ENCODE data around the gene CCHCR1.

Gene CCHCR1

GRCh38 chr6:31158863-31159855 lies 1.6 kb upstream of the CCHCR1 start:
- no peaks in the 10 kb centered on the region for H4K20me1 ChIP-seq (ENCODE audit: insufficient read depth, low read length)
- no peaks in the 10 kb centered on the region for H3K27me3 ChIP-seq (ENCODE audit: low read depth, low read length)
- peak overlapping the region; percentile 98 for H3K4me2 ChIP-seq (ENCODE audit: low read length)
- peaks cover 34% of the 10 kb centered on the region for H3K36me3 ChIP-seq (replicated peaks; ENCODE audit: low read depth, low read length)
- no peaks in the 10 kb centered on the region for H3K9me3 ChIP-seq (ENCODE audit: insufficient read depth, low read length)
- peak overlapping the region; percentile 20; the same call in 1 of the 2 replicates for H2AFZ ChIP-seq (ENCODE audit: low read depth, low read length)
- H3K4me1 ChIP-seq (ENCODE audit: low read length) = peaks cover 41% of the 10 kb centered on the region
- H3K27ac ChIP-seq (ENCODE audit: low read length) = peak overlapping the region; percentile 77
- TF ChIP-seq CTCF (IDR thresholded peaks at IDR 0.05; ENCODE audit: low read depth, low read length) = peak; percentile 19; the same call in 1 of the 2 replicates
- TF ChIP-seq EZH2phosphoT487 (IDR thresholded peaks at IDR 0.05; ENCODE audit: low read depth) = no peak
- peak overlapping the region; percentile 84 for H3K9ac ChIP-seq (ENCODE audit: low read length)
- peak overlapping the region; percentile 94 for H3K4me3 ChIP-seq (ENCODE audit: low read length)
- peaks cover 69% of the 10 kb centered on the region for H3K79me2 ChIP-seq (ENCODE audit: low read length)

DNA sequence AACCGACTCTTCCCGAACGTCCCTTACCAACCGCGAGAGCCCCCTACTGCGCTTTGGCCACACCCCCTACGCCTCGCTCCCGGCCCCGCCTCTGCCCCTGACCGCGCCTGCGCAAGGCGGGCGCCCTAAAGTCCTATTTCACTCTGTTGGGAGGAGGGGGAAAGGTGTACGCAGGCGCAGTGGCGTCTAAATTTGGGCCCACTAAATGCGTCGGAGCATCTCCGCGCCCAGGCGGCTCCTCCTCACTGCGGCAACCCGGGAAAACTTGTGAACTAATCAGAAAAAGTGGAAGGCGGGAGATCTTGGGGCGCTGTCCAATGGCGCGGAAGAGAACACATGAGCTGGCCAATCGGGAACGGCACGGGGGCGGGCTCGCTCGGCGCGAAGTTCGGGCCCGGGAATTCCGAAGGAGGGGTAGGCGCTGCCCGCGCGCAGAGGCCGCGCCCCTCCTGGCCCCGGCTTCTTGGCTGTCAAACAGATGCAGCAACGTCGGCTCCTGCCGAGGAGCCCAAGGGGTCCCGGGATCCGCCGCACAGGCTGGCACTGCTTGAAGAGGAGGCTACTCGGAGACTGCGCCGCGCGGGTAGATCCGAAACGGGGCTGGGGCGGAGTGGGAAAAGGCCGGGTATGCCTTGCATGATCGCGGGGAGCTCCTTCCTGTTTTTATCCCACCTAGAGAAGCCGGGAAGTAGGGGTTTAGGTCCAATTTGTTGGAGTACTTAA lies 699 bp upstream of the CCHCR1 start, which contains the start of gene TCF19:
Gene TCF19, plus strand, starts transcription at position 450 of the 723 bp plus-strand sequence. CDS start 881 bp downstream, outside the sequence.
- Histone ChIP-seq H3K4me1 (ENCODE audit: low read length) (peaks cover 32% of the 10 kb centered on the region), H3K4me3 (ENCODE audit: low read length) (peak within 1 kb of the TSS; percentile 94), H3K9ac (ENCODE audit: low read length) (peak within 1 kb of the TSS; percentile 93), H3K79me2 (ENCODE audit: low read length) (peaks cover 60% of the 10 kb centered on the region), H4K20me1 (ENCODE audit: insufficient read depth, low read length) (no peaks in the 10 kb centered on the region), H3K9me3 (ENCODE audit: insufficient read depth, low read length) (no peaks in the 10 kb centered on the region), H2AFZ (ENCODE audit: low read depth, low read length) (no peak within 1 kb of the TSS), H3K36me3 (replicated peaks; ENCODE audit: low read depth, low read length) (peaks cover 34% of the 10 kb centered on the region), H3K27ac (ENCODE audit: low read length) (peak within 1 kb of the TSS; percentile 77), H3K4me2 (ENCODE audit: low read length) (peak within 1 kb of the TSS; percentile 98), H3K27me3 (ENCODE audit: low read depth, low read length) (no peaks in the 10 kb centered on the region)
- TF ChIP-seq CTCF (IDR thresholded peaks at IDR 0.05; ENCODE audit: low read depth, low read length) (no peak), EZH2phosphoT487 (IDR thresholded peaks at IDR 0.05; ENCODE audit: low read depth) (no peak)

DNA sequence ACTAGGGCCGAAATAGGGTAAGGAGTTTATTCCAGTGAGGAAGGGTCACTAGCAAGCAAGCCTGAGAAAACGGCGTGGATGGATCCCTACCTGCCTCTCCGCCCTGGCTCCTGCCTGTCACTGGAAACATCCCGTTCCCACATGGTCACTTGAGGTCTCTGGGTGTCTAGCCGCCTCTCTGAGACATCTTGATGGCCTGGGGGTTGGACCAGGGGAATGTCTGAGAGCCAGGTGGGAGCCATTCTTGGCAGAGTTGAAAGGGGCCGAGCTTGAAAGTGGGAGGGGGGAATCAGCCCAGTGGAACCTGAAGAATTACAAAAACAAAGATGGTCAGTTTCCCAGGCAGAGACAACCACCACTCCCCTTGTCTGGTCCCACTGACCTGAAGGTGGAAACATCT lies 961 bp downstream of the CCHCR1 start:
- Histone ChIP-seq H3K27me3 (ENCODE audit: low read depth, low read length) (no peaks in the 10 kb centered on the region), H4K20me1 (ENCODE audit: insufficient read depth, low read length) (no peaks in the 10 kb centered on the region), H3K79me2 (ENCODE audit: low read length) (peaks cover 43% of the 10 kb centered on the region), H2AFZ (ENCODE audit: low read depth, low read length) (no peak overlapping the region), H3K4me3 (ENCODE audit: low read length) (peak overlapping the region; percentile 94; the same call in 1 of the 2 replicates), H3K4me1 (ENCODE audit: low read length) (peaks cover 15% of the 10 kb centered on the region; the same call in 1 of the 2 replicates), H3K27ac (ENCODE audit: low read length) (no peak overlapping the region), H3K36me3 (replicated peaks; ENCODE audit: low read depth, low read length) (peaks cover 18% of the 10 kb centered on the region), H3K9ac (ENCODE audit: low read length) (no peak overlapping the region), H3K9me3 (ENCODE audit: insufficient read depth, low read length) (no peaks in the 10 kb centered on the region), H3K4me2 (ENCODE audit: low read length) (peak overlapping the region; percentile 91)
- no peak for TF ChIP-seq EZH2phosphoT487 (IDR thresholded peaks at IDR 0.05; ENCODE audit: low read depth)
- TF ChIP-seq CTCF (IDR thresholded peaks at IDR 0.05; ENCODE audit: low read depth, low read length) = no peak

Data from OCI-LY3 (cell line).